A549 (cell line): ENCODE results near the gene SART3. TPM values are rescaled to one million over a fixed set of nuclear protein-coding genes. Genes with fewer than 3 reads are reported as not detected.
"Not testable (repeated sequence)": the region's sequence is repeated elsewhere in the genome, so short reads cannot be mapped to it uniquely, and the experiment has no call there.

Experiments used
- ATAC-seq, 2 experiments: fragments of 200-7000 bp in 1 of 2; fragments of >200 bp in 1 of 2; cut with Nextera tagmentation in 1 of 2; cut with Tn5 transposase in 1 of 2; 3 replicates each; pipeline versions ENCODE4 v1.8.0 to v1.9.1; 2018 to 2020; ENCODE audit warnings: mild to moderate bottlenecking in 1 of 2, moderate library complexity in 1 of 2
- CTCF ChIA-PET: fragments of 300-600 bp; sonication (Branson Sonifier 250); formaldehyde crosslinking; extraction: SDS; loops from one replicate; lab custom pipeline; 2021; ENCODE audit warnings: antibody characterized with exemption, inconsistent platforms; lab: Yijun Ruan, JAX
- POLR2A ChIA-PET: fragments of 350-600 bp; formaldehyde crosslinking; extraction: SDS; loops from one replicate; lab custom pipeline; 2021; ENCODE audit warnings: antibody characterized with exemption, inconsistent platforms; lab: Yijun Ruan, JAX
- DNase-seq, 2 experiments: peaks; one replicate each; pipeline versions ENCODE4 v3.0.0 to v3.0.0-alpha.2; 2011 to 2016; ENCODE audit warnings: low read depth in 1 of 2, low spot score in 1 of 2
- FAIRE-seq: peaks from 2 replicates; lab custom pipeline; 2011; peaks lifted over from hg19 to GRCh38; lab: Jason Lieb, UNC
- H3K27ac ChIP-seq, 2 experiments: fragments of >200 bp; sonication (Bioruptor Twin); formaldehyde crosslinking; 3 replicates each; pipeline ENCODE4 v1.5.1; 2016 to 2017
- H3K4me1 ChIP-seq: fragments of >200 bp; sonication (Bioruptor Twin); formaldehyde crosslinking; 3 replicates; pipeline ENCODE4 v1.6.1; 2016
- H3K4me2 ChIP-seq: fragments of >200 bp; sonication (Bioruptor Twin); formaldehyde crosslinking; 3 replicates; pipeline ENCODE4 v1.6.1; 2016
- H3K4me3 ChIP-seq: fragments of >200 bp; sonication (Bioruptor Twin); formaldehyde crosslinking; 3 replicates; pipeline ENCODE4 v1.5.1; 2016
- H3K9me3 ChIP-seq: fragments of >200 bp; sonication (Bioruptor Twin); formaldehyde crosslinking; 3 replicates; pipeline ENCODE4 v1.6.1; 2016
- CEBPB ChIP-seq, 2 experiments: fragments of >200 bp in 1 of 2; sonication (Bioruptor Twin) in 1 of 2; formaldehyde crosslinking in 1 of 2; IDR thresholded peaks; 2 replicates each; pipeline ENCODE4 v1.6.1; 2012 to 2016
- EHF ChIP-seq: fragments of 250-450 bp; sonication (Bioruptor Pico); IDR thresholded peaks from 2 replicates; pipeline ENCODE4 v1.5.0; 2020; ENCODE audit warnings: mild to moderate bottlenecking
- HDAC2 ChIP-seq: fragments of 200-600 bp; sonication (generic); IDR thresholded peaks from 2 replicates; pipeline ENCODE4 v1.6.1; 2016
- KDM5A ChIP-seq: fragments of 200-600 bp; sonication (generic); IDR thresholded peaks from 2 replicates; pipeline ENCODE4 v1.6.1; 2016; ENCODE audit warnings: antibody characterized with exemption, mild to moderate bottlenecking
- MAFK ChIP-seq: fragments of 450-650 bp; IDR thresholded peaks from 2 replicates; pipeline ENCODE4 v1.6.1; 2014; ENCODE audit not compliant: partially characterized antibody
- MYC ChIP-seq: IDR thresholded peaks from 2 replicates; pipeline ENCODE4 v1.6.1; 2012; ENCODE audit warnings: mild to moderate bottlenecking, inconsistent platforms, low read length, improper control_type of control experiment, borderline replicate concordance
- POLR2AphosphoS2 ChIP-seq: conservative IDR thresholded peaks from 2 replicates; pipeline ENCODE4 v1.6.1; 2012; ENCODE audit warnings: low read length, improper control_type of control experiment, inconsistent platforms
- RCOR1 ChIP-seq: fragments of 150-350 bp; IDR thresholded peaks from 2 replicates; pipeline ENCODE4 v1.6.1; 2014; ENCODE audit warnings: antibody characterized with exemption, low read length, low read depth
- RFX5 ChIP-seq: fragments of 450-650 bp; IDR thresholded peaks from 2 replicates; pipeline ENCODE4 v1.7.1; 2014; ENCODE audit warnings: antibody characterized with exemption, mild to moderate bottlenecking, moderate library complexity
- SREBF2 ChIP-seq: fragments of 450-650 bp; IDR thresholded peaks from 2 replicates; pipeline ENCODE4 v1.6.1; 2014; ENCODE audit warnings: mild to moderate bottlenecking, moderate library complexity
- ZC3H11A ChIP-seq: fragments of 450-650 bp; IDR thresholded peaks from 2 replicates; pipeline ENCODE4 v1.6.1; 2014; ENCODE audit warnings: antibody characterized with exemption, mild to moderate bottlenecking
- ZNF302 ChIP-seq: fragments of 250-450 bp; sonication (Bioruptor Pico); IDR thresholded peaks from 2 replicates; pipeline ENCODE4 v1.9.0; 2021; ENCODE audit warnings: inconsistent platforms, mild to moderate bottlenecking, moderate library complexity
- ZSCAN20 ChIP-seq: fragments of 250-450 bp; sonication (Bioruptor Pico); IDR thresholded peaks from 2 replicates; pipeline ENCODE4 v1.8.0; 2022; ENCODE audit warnings: mild to moderate bottlenecking, moderate library complexity
- WGBS: methylation state at CpG from one replicate; pipeline ENCODE4 v1.1.6; 2017; ENCODE audit errors: missing lambda C conversion rate; 5-methylcytosine and 5-hydroxymethylcytosine counted together
- polyA plus RNA-seq, 4 experiments: library from polyadenylated mRNA; depleted of rRNA in 3 of 4; stranded (reverse); fragments of >200 nt; fragmentation: RNase III in 1 of 4; extraction: RNeasy Plus Mini Kit Qiagen cat#74134 plus additional on column Dnase treatment in 1 of 4; gene quantifications; 2 replicates in 3 of 4; 3 replicates in 1 of 4; pipeline ENCODE4 v1.2.3, GENCODE V29; 2011 to 2017
- TF ChIP-seq, protein P1 (sequence below): fragments of 450-650 bp; IDR thresholded peaks from 2 replicates; pipeline ENCODE4 v1.6.1; 2014; ENCODE audit warnings: antibody characterized with exemption

The SART3 gene
- polyA plus RNA-seq, 2 of the 4 experiments (the other 2 are of a cell fraction) = 52.7 to 77.2 TPM

- no peak for TF ChIP-seq ZC3H11A
These were observed 69.7 kb downstream of the SART3 start (continued) for GRCh38 chr12:108491256-108491655.

DNA sequence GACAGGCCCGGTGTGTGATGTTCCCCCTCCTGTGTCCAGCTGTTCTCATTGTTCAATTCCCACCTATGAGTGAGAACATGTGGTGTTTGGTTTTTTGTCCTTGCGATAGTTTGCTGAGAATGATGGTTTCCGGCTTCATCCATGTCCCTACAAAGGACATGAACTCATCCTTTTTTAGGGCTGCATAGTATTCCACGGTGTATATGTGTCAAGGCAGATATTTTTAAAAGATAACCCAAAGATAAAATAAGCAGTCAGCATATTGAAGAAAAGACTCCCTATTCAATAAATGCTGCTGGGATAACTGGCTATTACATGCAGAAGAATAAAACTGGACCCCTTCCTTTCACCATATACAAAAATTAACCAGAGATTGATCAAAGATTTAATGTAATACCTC lies 73.9 kb downstream of the SART3 start:
- 16% methylated on average over 3 of the region's 4 CpGs for WGBS
- H3K4me2 ChIP-seq, H3K4me3 ChIP-seq, POLR2A ChIA-PET, FAIRE-seq, ATAC-seq, H3K9me3 ChIP-seq, H3K27ac ChIP-seq, DNase-seq: not testable (repeated sequence)
- CTCF ChIA-PET = interaction anchor here (1.6 kb wide), 1 partner anchor 25 kb away, joined by 4 read pairs; no protein-coding TSS in a partner anchor
- H3K4me1 ChIP-seq = peaks cover 11% of the 10 kb centered on the region; the same call in 2 of the 3 replicates

GRCh38 chr12:108485371-108485770 lies 75.6 kb downstream of the SART3 start:
- CTCF ChIA-PET = interaction anchor here (1.4 to 1.6 kb wide), 2 partner anchors 10 to 24 kb away, joined by 3 read pairs; no protein-coding TSS in a partner anchor
- ATAC-seq, H3K27ac ChIP-seq, DNase-seq, POLR2A ChIA-PET, H3K9me3 ChIP-seq, FAIRE-seq, H3K4me3 ChIP-seq, H3K4me2 ChIP-seq: not testable (repeated sequence)
- H3K4me1 ChIP-seq = peaks cover 11% of the 10 kb centered on the region; the same call in 2 of the 3 replicates
- WGBS = 34% methylated on average over 7 of the region's 7 CpGs

GRCh38 chr12:108484845-108485244 lies 76.1 kb downstream of the SART3 start:
- CTCF ChIA-PET = interaction anchor here (1.2 to 1.6 kb wide), 3 partner anchors 10 to 24 kb away, joined by 3 to 5 read pairs (median 3); no protein-coding TSS in a partner anchor
- no peak for FAIRE-seq
- no peak for TF ChIP-seq SREBF2
- TF ChIP-seq MAFK = peak; percentile 48
- Histone ChIP-seq H3K4me3 (no peak overlapping the region), H3K4me1 (peaks cover 11% of the 10 kb centered on the region; the same call in 2 of the 3 replicates), H3K9me3 (peaks cover 6% of the 10 kb centered on the region; the same call in 1 of the 3 replicates), H3K4me2 (no peak overlapping the region), H3K27ac (no peak overlapping the region)
- POLR2A ChIA-PET = no interaction called here
- no peak for ATAC-seq
- DNase-seq = no peak
- WGBS = 38% methylated on average over 2 of the region's 2 CpGs

GRCh38 chr12:108484431-108484830 lies 76.5 kb downstream of the SART3 start:
- no peak for FAIRE-seq
- H3K4me3 ChIP-seq = no peak overlapping the region
- no peak overlapping the region for H3K4me2 ChIP-seq
- DNase-seq = no peak
- H3K9me3 ChIP-seq = peaks cover 6% of the 10 kb centered on the region; the same call in 1 of the 3 replicates
- peaks cover 11% of the 10 kb centered on the region; the same call in 2 of the 3 replicates for H3K4me1 ChIP-seq
- H3K27ac ChIP-seq = no peak overlapping the region
- TF ChIP-seq RCOR1 (no peak), ZNF302 (CRISPR knock-in tag) (no peak), KDM5A (no peak), ZSCAN20 (CRISPR knock-in tag) (no peak), CEBPB (IDR thresholded peaks at IDR 0.05) (no peak), POLR2AphosphoS2 (no peak), MYC (no peak), RFX5 (no peak), HDAC2 (no peak), EHF (CRISPR knock-in tag) (no peak)
- TF ChIP-seq, protein P1, sequence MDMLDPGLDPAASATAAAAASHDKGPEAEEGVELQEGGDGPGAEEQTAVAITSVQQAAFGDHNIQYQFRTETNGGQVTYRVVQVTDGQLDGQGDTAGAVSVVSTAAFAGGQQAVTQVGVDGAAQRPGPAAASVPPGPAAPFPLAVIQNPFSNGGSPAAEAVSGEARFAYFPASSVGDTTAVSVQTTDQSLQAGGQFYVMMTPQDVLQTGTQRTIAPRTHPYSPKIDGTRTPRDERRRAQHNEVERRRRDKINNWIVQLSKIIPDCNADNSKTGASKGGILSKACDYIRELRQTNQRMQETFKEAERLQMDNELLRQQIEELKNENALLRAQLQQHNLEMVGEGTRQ = no peak
- ATAC-seq = no peak
- ChIA-PET POLR2A (no interaction called here), CTCF (interaction anchor here (1.2 to 1.6 kb wide), 4 partner anchors 10 to 494 kb away, joined by 3 to 5 read pairs (median 4); no protein-coding TSS in a partner anchor)
- 44% methylated on average over 2 of the region's 2 CpGs for WGBS
